Thyroid gland (tissue), 4 donors: ENCODE results near the gene PHLDB3. TPM values are rescaled to one million over a fixed set of nuclear protein-coding genes. Genes with fewer than 3 reads are reported as not detected.

Experiments used
- DNase-seq, 2 donors: peaks; one replicate each; pipeline ENCODE4 v3.0.0-alpha.2; 2019
- H3K27ac ChIP-seq, 3 donors: fragments of 200-600 bp; sonication (generic); 1 replicate in 2 of 3; 2 replicates in 1 of 3; pipeline ENCODE4 v1.5.1; 2016 to 2019; ENCODE audit warnings: mild to moderate bottlenecking in 1 of 3, moderate library complexity in 1 of 3
- H3K27me3 ChIP-seq: fragments of 200-600 bp; sonication (generic); one replicate; pipeline ENCODE4 v1.5.1; 2019
- H3K36me3 ChIP-seq, 2 donors: fragments of 200-600 bp; sonication (generic); one replicate each; pipeline ENCODE4 v1.5.1; 2016 to 2019
- H3K4me1 ChIP-seq, 2 donors: fragments of 200-600 bp; sonication (generic); one replicate each; pipeline ENCODE4 v1.5.1; 2017 to 2019
- H3K4me3 ChIP-seq, 3 donors: fragments of 200-600 bp; sonication (generic); replicated peaks in 1 of 3; 1 replicate in 2 of 3; 2 replicates in 1 of 3; pipeline ENCODE4 v1.5.1; 2016; ENCODE audit warnings: mild to moderate bottlenecking in 1 of 3
- H3K9me3 ChIP-seq: fragments of 200-600 bp; sonication (generic); one replicate; pipeline ENCODE4 v1.5.1; 2017
- POLR2A ChIP-seq, 2 donors: fragments of 450-650 bp; IDR thresholded peaks; one replicate each; pipeline ENCODE4 v1.6.1; 2017; ENCODE audit warnings: antibody characterized with exemption in 2 of 2, mild to moderate bottlenecking in 2 of 2, moderate library complexity in 1 of 2
- WGBS, 2 donors: methylation state at CpG; one replicate each; pipeline ENCODE4 v1.1.5; 2017; 5-methylcytosine and 5-hydroxymethylcytosine counted together
- intact Hi-C: fragments of 100-400 bp; cut with DNase I; formaldehyde crosslinking; loops from one replicate; pipeline ENCODE4 v1.15.1; 2023
- total RNA-seq, 4 donors: library from RNA; depleted of rRNA; stranded (reverse); fragments of >200 nt; gene quantifications; one replicate each; pipeline ENCODE4 v1.2.3, GENCODE V29; 2016
- TF ChIP-seq, protein P1 (sequence below), 6 experiments: fragments of 200-600 bp in 3 of 6; fragments of 450-650 bp in 3 of 6; sonication (generic) in 3 of 6; IDR thresholded peaks; one replicate each; pipeline ENCODE4 v1.5.1; 2016 to 2019; ENCODE audit warnings: antibody characterized with exemption in 6 of 6, mild to moderate bottlenecking in 2 of 6, inconsistent platforms in 1 of 6, moderate library complexity in 1 of 6

Gene PHLDB3
- total RNA-seq, 4 donors from 2014 or later = 4.4 to 19.6 (median 7.4) TPM

DNA sequence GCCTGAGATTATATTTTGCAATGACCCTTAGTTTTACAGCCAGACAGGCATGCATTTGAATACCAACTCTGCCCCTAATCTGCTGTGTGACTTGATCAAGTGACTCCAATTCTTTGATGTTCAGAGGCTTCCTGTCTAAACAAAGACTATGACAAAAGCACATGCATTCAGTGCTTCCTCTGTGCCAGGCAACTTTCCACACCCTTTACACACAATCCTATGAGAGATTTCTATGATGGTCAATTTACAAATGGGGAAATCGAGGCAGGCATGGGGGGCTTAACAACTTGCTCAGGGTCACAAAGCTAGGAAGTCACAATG is 35.4 kb downstream of the PHLDB3 start:
- no peak for DNase-seq
- WGBS, 2 donors = 67 to 70% methylated on average over 1 of the region's 1 CpG
- no peaks in the 10 kb centered on the region for H3K36me3 ChIP-seq
- H3K27ac ChIP-seq = no peak overlapping the region
- H3K9me3 ChIP-seq = no peaks in the 10 kb centered on the region
- H3K4me3 ChIP-seq = no peak overlapping the region
- intact Hi-C loops = no loop called here
- peaks cover 0 to 4% of the 10 kb centered on the region in 2 donors for H3K4me1 ChIP-seq
- TF ChIP-seq POLR2A (IDR thresholded peaks at IDR 0.05) = no peak
- TF ChIP-seq, protein P1, sequence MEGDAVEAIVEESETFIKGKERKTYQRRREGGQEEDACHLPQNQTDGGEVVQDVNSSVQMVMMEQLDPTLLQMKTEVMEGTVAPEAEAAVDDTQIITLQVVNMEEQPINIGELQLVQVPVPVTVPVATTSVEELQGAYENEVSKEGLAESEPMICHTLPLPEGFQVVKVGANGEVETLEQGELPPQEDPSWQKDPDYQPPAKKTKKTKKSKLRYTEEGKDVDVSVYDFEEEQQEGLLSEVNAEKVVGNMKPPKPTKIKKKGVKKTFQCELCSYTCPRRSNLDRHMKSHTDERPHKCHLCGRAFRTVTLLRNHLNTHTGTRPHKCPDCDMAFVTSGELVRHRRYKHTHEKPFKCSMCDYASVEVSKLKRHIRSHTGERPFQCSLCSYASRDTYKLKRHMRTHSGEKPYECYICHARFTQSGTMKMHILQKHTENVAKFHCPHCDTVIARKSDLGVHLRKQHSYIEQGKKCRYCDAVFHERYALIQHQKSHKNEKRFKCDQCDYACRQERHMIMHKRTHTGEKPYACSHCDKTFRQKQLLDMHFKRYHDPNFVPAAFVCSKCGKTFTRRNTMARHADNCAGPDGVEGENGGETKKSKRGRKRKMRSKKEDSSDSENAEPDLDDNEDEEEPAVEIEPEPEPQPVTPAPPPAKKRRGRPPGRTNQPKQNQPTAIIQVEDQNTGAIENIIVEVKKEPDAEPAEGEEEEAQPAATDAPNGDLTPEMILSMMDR (IDR thresholded peaks at IDR 0.05) = no peak
- H3K27me3 ChIP-seq = no peaks in the 10 kb centered on the region

DNA sequence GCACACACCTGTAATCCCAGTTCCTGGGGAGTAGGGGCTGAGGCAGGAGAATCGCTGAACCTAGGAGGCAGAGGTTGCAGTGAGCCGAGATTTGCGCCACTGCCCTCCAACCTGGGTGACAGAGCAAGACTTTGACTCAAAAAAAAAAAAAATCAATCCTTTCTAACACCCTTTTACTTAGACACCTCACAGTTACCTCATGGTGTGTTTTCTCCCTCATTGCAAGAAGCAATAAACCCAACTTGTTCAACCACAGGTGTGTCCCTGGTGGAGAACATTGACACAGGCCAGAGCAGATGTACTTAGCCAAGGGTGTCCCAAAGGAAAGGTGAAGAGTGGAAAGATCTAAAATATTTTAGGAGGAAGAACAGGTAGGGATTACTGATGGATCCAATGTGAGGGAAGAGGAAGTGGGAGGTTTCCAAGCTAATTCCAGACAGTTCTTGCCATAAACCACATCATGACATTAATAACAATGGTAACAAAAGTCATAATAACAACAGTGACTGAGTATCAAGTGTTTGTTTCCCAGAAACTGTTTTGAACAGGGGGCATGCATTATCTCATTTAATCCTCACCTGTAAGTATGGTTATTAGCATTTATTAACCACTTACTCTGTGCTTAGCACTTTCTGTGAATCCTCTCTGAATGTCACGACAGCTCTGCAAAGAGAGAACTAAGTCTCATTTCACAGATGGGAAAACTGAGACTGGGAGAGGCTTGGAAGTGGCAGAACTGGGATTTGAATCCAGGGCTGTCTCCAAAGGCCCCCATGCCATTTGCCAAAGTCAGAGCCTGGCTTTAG is 36.0 kb downstream of the PHLDB3 start:
- H3K4me1 ChIP-seq = peaks cover 0 to 5% of the 10 kb centered on the region in 2 donors
- no peak overlapping the region for H3K27ac ChIP-seq
- no peaks in the 10 kb centered on the region for H3K36me3 ChIP-seq
- H3K27me3 ChIP-seq = no peaks in the 10 kb centered on the region
- H3K9me3 ChIP-seq = no peaks in the 10 kb centered on the region
- no peak for DNase-seq
- no peak overlapping the region for H3K4me3 ChIP-seq
- intact Hi-C loops = no loop called here
- TF ChIP-seq, protein P1 (IDR thresholded peaks at IDR 0.05) = no peak
- TF ChIP-seq POLR2A (IDR thresholded peaks at IDR 0.05) = no peak
- 90 to 92% methylated on average over 4 of the region's 4 CpGs for WGBS, 2 donors

- DNase-seq = no peak
- intact Hi-C loops = no loop called here
- no peaks in the 10 kb centered on the region for H3K9me3 ChIP-seq
- peaks cover 0 to 5% of the 10 kb centered on the region in 2 donors for H3K4me1 ChIP-seq
- no peak overlapping the region for H3K27ac ChIP-seq
- no peaks in the 10 kb centered on the region for H3K36me3 ChIP-seq
- 86 to 92% methylated on average over 4 of the region's 4 CpGs for WGBS, 2 donors
- no peak overlapping the region for H3K4me3 ChIP-seq
- H3K27me3 ChIP-seq = no peaks in the 10 kb centered on the region
- TF ChIP-seq, protein P1 (IDR thresholded peaks at IDR 0.05) = no peak
- no peak for TF ChIP-seq POLR2A (IDR thresholded peaks at IDR 0.05)
Observed at GRCh38 chr19:43467730-43468129, 36.8 kb downstream of the PHLDB3 start.

GRCh38 chr19:43467276-43467675 is 37.3 kb downstream of the PHLDB3 start:
- H3K9me3 ChIP-seq = no peaks in the 10 kb centered on the region
- no peaks in the 10 kb centered on the region for H3K27me3 ChIP-seq
- WGBS, 2 donors = 76 to 88% methylated on average over 6 of the region's 6 CpGs
- no peak for TF ChIP-seq POLR2A (IDR thresholded peaks at IDR 0.05)
- TF ChIP-seq, protein P1 (IDR thresholded peaks at IDR 0.05) = no peak
- peaks cover 0 to 5% of the 10 kb centered on the region in 2 donors for H3K4me1 ChIP-seq
- intact Hi-C loops = no loop called here
- no peak for DNase-seq
- H3K27ac ChIP-seq = no peak overlapping the region
- H3K36me3 ChIP-seq = no peaks in the 10 kb centered on the region
- H3K4me3 ChIP-seq = no peak overlapping the region

DNA sequence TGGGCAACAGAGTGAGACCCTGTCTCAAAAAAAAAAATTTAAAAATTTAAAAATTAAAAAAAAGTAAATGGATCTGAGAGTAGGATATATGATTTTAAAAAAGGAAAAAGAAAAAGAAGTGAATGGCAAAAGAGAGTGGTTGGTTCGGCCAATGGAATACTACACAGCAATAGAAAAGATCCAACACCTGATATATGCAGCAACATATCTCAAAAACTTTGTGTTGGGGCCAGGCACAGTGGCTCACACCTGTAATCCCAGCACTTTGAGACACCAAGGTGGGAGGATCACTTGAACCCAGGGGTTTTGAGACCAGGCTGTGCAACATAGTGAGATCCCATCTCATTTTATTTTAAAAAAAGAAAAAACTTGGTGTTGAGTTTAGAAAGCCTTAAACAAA is 37.8 kb downstream of the PHLDB3 start:
- Histone ChIP-seq H3K9me3 (no peaks in the 10 kb centered on the region), H3K27me3 (no peaks in the 10 kb centered on the region), H3K4me1 (peaks cover 0 to 5% of the 10 kb centered on the region in 2 donors), H3K4me3 (no peak overlapping the region), H3K27ac (no peak overlapping the region), H3K36me3 (no peaks in the 10 kb centered on the region)
- DNase-seq = no peak
- intact Hi-C loops = no loop called here
- no peak for TF ChIP-seq POLR2A (IDR thresholded peaks at IDR 0.05)
- TF ChIP-seq, protein P1 (IDR thresholded peaks at IDR 0.05) = no peak
- 90 to 100% methylated on average over 1 of the region's 1 CpG for WGBS, 2 donors
